BJ (cell line): ENCODE measurements around the gene ARHGAP42. TPM values are rescaled to one million over a fixed set of nuclear protein-coding genes. Genes with fewer than 3 reads are reported as not detected.

Experiments used
- CTCF ChIA-PET: fragments of 350-600 bp; formaldehyde crosslinking; extraction: SDS; loops from one replicate; lab custom pipeline; 2021; ENCODE audit warnings: antibody characterized with exemption, inconsistent platforms; lab: Yijun Ruan, JAX
- POLR2A ChIA-PET: fragments of 300-600 bp; sonication (Branson Sonifier 250); formaldehyde crosslinking; extraction: SDS; loops from one replicate; lab custom pipeline; 2021; ENCODE audit warnings: antibody characterized with exemption; lab: Charles Lee
- DNase-seq: peaks from one replicate; pipeline ENCODE4 v3.0.0-alpha.2; 2011; ENCODE audit warnings: low read depth
- H3K27me3 ChIP-seq: 2 replicates; pipeline ENCODE4 v1.6.0; 2011; ENCODE audit warnings: low read length; ENCODE audit not compliant: control insufficient read depth, insufficient read depth
- H3K36me3 ChIP-seq: 2 replicates; pipeline ENCODE4 v1.5.1; 2011; ENCODE audit warnings: low read length; ENCODE audit not compliant: control insufficient read depth, insufficient read depth
- H3K4me3 ChIP-seq: 2 replicates; pipeline ENCODE4 v1.5.1; 2011; ENCODE audit warnings: low read depth, mild to moderate bottlenecking, control low read depth, low read length
- polyA plus RNA-seq: library from polyadenylated mRNA; depleted of rRNA; stranded (reverse); fragments of >200 nt; gene quantifications from 2 replicates; pipeline ENCODE4 v1.2.3, GENCODE V29; 2011
- TF ChIP-seq, protein P1 (sequence below): IDR thresholded peaks from 2 replicates; pipeline ENCODE4 v1.5.1; 2011; ENCODE audit warnings: low read depth, mild to moderate bottlenecking, control low read depth, inconsistent platforms, low read length, moderate library complexity; ENCODE audit not compliant: insufficient read depth

ARHGAP42 gene
- polyA plus RNA-seq, 1 experiment, result 0.76 TPM

DNA sequence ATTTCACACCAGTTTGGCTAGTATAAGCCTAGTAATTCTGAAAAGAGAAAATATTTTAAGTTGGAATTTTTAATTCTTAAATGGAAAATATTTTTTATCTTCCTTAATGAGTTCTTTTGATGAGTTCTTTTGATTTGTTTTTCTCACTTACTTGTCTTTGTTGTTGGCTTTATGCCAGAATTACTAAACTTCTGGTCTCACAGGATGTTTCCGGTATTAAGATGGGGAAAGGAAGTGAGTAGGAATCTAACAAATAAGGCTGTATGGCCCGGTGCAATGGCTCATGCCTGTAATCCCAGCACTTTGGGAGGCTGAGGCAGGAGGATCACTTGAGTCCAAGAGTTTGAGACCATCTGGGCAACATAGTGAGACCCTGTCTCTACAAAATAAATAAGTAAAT, 106.4 kb downstream of the ARHGAP42 start:
- Histone ChIP-seq H3K36me3 (no peaks in the 10 kb centered on the region), H3K4me3 (no peak overlapping the region), H3K27me3 (no peaks in the 10 kb centered on the region)
- POLR2A ChIA-PET, result no interaction called here
- TF ChIP-seq, protein P1, sequence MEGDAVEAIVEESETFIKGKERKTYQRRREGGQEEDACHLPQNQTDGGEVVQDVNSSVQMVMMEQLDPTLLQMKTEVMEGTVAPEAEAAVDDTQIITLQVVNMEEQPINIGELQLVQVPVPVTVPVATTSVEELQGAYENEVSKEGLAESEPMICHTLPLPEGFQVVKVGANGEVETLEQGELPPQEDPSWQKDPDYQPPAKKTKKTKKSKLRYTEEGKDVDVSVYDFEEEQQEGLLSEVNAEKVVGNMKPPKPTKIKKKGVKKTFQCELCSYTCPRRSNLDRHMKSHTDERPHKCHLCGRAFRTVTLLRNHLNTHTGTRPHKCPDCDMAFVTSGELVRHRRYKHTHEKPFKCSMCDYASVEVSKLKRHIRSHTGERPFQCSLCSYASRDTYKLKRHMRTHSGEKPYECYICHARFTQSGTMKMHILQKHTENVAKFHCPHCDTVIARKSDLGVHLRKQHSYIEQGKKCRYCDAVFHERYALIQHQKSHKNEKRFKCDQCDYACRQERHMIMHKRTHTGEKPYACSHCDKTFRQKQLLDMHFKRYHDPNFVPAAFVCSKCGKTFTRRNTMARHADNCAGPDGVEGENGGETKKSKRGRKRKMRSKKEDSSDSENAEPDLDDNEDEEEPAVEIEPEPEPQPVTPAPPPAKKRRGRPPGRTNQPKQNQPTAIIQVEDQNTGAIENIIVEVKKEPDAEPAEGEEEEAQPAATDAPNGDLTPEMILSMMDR, result no peak
- CTCF ChIA-PET, result no interaction called here
- no peak for DNase-seq

DNA sequence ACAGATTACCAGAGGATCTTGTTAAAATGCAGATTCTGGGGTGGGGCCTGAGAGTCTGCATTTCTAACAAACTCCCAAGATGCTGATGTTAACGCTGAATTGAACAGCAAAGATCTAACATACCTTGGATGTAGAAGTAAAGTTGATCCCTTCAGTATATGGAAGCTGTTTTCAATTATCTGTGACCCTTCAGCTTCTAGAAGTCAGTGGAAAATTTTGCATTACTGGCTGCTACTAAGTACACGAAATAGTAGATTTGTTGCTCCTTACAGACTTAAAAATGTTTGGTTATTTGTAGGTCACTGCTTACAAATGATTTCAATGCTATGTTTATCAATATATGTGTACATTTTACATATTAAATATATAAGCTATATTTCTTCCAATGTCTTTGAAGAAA, 107.4 kb downstream of the ARHGAP42 start:
- Histone ChIP-seq H3K36me3 (no peaks in the 10 kb centered on the region), H3K4me3 (no peak overlapping the region), H3K27me3 (no peaks in the 10 kb centered on the region)
- CTCF ChIA-PET, result interaction anchor here (0.7 kb wide), 1 partner anchor 13 kb away, joined by 3 read pairs; no protein-coding TSS in a partner anchor
- TF ChIP-seq, protein P1, result no peak
- no peak for DNase-seq
- POLR2A ChIA-PET, result no interaction called here

DNA sequence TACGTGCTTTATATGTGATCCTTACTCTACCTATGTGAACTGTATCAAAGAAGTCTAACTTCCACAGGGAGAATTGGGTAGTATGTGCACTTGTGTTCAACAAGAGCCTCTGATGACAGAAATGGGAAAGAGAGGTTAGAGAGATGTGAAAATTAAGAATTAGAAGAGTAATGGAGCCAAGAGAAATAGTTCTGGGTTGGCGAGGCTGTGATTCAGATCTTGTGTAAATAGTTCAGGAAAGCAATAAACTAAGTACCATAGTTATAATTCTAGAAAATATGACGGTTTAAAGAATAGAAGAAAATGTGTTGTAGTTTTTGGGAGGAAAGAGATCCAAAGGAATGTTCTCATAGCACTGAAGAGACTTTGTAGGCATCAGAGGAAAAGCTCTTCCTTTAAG, 112.4 kb downstream of the ARHGAP42 start:
- TF ChIP-seq, protein P1, result no peak
- DNase-seq, result no peak
- H3K36me3 ChIP-seq, result no peaks in the 10 kb centered on the region
- no peak overlapping the region for H3K4me3 ChIP-seq
- peaks cover 2% of the 10 kb centered on the region; the same call in 1 of the 2 replicates for H3K27me3 ChIP-seq
- POLR2A ChIA-PET, result no interaction called here
- CTCF ChIA-PET, result no interaction called here

DNA sequence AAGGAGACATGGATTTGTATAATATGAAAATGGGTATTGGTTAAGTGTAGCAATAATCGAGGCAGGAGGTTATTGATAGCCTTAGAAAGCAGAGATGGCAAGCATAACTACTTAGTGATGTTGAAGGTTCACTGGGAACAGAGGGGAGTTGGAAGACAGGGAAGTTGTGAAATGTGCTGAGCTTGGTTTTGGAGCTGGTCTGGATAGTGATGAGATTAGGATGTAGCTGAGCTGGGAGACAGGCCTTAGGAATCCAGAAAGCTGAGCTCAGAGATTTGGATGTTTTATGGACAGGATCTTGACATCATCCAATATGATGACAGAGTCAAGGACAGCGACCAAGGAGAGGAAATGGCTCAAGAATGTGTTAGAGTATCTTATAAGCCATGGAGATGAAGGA, 113.1 kb downstream of the ARHGAP42 start:
- CTCF ChIA-PET, result no interaction called here
- POLR2A ChIA-PET, result no interaction called here
- no peak for DNase-seq
- Histone ChIP-seq H3K36me3 (no peaks in the 10 kb centered on the region), H3K27me3 (peaks cover 2% of the 10 kb centered on the region; the same call in 1 of the 2 replicates), H3K4me3 (no peak overlapping the region)
- TF ChIP-seq, protein P1, result no peak

DNA sequence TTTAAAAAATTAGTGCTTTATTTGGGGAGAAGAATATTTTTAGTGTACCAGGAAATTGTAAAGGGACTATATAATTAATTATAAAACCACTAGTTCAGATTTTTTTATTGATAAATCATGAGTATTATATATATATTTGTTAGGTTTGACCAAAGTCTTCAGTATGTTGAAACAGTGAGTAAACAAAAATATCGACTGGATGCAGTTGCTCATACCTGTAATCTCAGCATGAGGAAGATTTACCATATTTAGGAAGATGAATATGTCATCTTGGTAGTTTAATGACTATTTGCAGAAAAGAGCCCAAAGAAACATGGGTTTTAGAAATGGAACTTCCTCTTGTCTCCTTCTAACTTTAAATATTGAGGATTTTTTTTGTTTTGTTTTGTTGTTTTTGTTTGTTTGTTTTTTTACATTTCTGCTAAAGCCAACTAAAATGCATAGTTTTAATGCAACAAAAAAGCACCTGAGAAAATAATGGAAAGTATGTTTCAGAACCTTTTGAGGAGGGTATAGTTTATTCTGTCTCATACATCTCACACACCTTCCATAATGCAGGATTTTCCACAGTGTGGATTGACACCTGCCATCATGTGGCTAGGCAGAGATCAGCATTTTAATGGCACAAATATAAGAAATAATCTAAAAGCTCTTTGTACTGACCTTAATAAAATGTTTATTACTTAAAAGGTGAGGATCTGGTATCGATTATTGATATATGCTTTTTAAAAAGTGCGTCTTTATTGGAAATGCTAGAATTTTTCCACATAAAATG, 114.3 kb downstream of the ARHGAP42 start:
- POLR2A ChIA-PET, result no interaction called here
- CTCF ChIA-PET, result no interaction called here

More for the DNA sequence above, 114.3 kb downstream of the ARHGAP42 start:
- Histone ChIP-seq H3K36me3 (no peaks in the 10 kb centered on the region), H3K4me3 (no peak overlapping the region), H3K27me3 (peaks cover 2% of the 10 kb centered on the region; the same call in 1 of the 2 replicates)
- no peak for DNase-seq
- TF ChIP-seq, protein P1, result no peak
